ENCODE measurements around the gene ITGA8.

ITGA8 gene

DNA sequence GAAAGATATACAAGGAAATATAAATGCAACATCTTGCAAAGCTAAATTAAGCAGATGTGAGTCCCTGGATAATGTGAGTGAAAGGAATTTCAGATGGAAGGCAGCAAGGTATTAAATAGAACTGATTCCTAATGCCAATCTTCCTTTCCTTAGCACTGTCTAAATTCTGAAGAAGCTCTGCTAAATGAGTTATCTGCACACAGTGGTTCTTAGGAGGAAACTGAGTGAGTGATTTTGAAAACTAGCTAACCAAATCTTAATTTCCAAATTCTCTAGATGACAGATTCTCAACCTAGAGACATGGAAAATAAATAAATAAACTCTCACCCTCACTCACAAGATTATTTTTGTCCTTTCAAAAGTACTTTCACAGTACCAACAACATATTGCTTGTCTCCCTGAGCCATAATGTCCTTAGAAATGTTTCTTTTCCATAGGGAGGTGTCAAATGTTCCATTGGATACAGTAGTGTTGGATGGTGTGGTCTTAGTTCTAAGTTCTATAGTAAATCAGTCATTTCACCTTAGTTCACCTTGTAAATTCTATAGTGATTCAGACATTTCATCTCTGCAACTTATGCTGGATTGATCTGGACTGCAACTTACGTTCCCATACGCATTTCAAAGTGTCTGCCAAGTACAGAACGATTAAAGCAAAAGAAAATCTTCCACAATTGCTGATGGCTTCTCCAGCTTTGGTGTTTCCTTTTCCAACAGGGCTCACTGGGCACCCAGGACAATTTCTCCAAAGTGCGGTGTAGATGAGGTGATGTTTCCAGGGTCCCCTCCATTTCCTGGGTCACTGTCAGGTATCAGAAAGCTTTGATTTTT, 203.3 kb downstream of the ITGA8 start:
- Histone ChIP-seq H3K36me3 (no peaks in the 10 kb centered on the region), H3K4me3 (ENCODE audit: low read depth in 1 of 2, low read length in 1 of 2) (no peak overlapping the region)
- no peak for TF ChIP-seq CTCF (IDR thresholded peaks at IDR 0.05)

DNA sequence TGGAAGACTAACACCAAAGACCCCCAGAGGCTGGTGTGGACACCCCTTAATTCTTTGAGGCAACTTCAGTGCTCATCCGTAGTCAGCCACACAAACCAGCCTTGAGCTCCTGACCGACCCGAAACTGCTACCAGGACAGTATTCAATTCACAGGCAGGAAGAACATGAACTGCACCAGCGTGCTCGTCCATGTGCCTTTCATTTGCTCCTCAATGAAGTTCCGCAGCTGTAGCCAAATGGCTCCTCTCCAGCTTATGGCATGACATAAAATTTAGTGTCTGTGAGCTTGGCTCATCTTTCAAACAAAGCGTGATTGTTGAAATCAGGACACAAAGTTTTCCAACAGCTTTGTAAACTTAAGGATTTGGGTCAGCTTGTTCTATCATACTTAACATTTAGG, 204.5 kb downstream of the ITGA8 start:
- no peaks in the 10 kb centered on the region for H3K9me3 ChIP-seq
- no peak for TF ChIP-seq CTCF (IDR thresholded peaks at IDR 0.05)
- no peak overlapping the region for H3K4me3 ChIP-seq (ENCODE audit: low read depth in 1 of 2, low read length in 1 of 2)
- H3K27me3 ChIP-seq: no peaks in the 10 kb centered on the region
- H3K4me1 ChIP-seq (ENCODE audit: control insufficient read depth in 1 of 2, insufficient read depth in 1 of 2, low read depth in 1 of 2, low read length in 1 of 2): no peaks in the 10 kb centered on the region
- H3K27ac ChIP-seq: no peak overlapping the region
- H3K36me3 ChIP-seq: no peaks in the 10 kb centered on the region

More for the DNA sequence above, 203.3 kb downstream of the ITGA8 start:
- no peak overlapping the region for H3K27ac ChIP-seq
- no peaks in the 10 kb centered on the region for H3K27me3 ChIP-seq
- no peaks in the 10 kb centered on the region for H3K4me1 ChIP-seq (ENCODE audit: control insufficient read depth in 1 of 2, insufficient read depth in 1 of 2, low read depth in 1 of 2, low read length in 1 of 2)
- no peaks in the 10 kb centered on the region for H3K9me3 ChIP-seq

DNA sequence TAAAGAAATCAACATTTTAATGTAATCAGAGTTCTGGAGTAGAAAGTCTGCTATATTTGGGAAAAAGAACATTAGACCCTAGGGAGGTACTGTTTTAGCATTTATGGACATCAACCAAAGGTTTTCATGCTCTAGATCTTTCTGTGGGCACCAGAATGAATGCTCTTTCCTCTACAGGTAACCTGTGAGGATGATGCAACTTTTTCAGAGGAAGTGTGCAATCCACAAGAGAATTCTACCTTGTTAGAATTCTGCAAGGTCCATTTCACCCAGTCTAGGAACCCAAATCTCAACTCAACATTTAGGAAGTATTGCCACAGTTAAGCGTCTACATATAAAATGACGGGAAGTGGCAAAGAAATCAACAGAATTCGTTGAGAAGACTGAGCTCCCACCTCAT, 208.8 kb downstream of the ITGA8 start:
- H3K4me1 ChIP-seq (ENCODE audit: control insufficient read depth in 1 of 2, insufficient read depth in 1 of 2, low read depth in 1 of 2, low read length in 1 of 2): no peaks in the 10 kb centered on the region
- no peak for TF ChIP-seq CTCF (IDR thresholded peaks at IDR 0.05)
- no peak overlapping the region for H3K27ac ChIP-seq
- H3K4me3 ChIP-seq (ENCODE audit: low read depth in 1 of 2, low read length in 1 of 2): no peak overlapping the region
- no peaks in the 10 kb centered on the region for H3K27me3 ChIP-seq
- H3K36me3 ChIP-seq: no peaks in the 10 kb centered on the region
- no peaks in the 10 kb centered on the region for H3K9me3 ChIP-seq

GRCh38 chr10:15505329-15505728, 214.4 kb downstream of the ITGA8 start:
- no peak for TF ChIP-seq CTCF (IDR thresholded peaks at IDR 0.05)
- no peaks in the 10 kb centered on the region for H3K4me1 ChIP-seq (ENCODE audit: control insufficient read depth in 1 of 2, insufficient read depth in 1 of 2, low read depth in 1 of 2, low read length in 1 of 2)

GRCh38 chr10:15504101-15504840, 215.5 kb downstream of the ITGA8 start:
- Histone ChIP-seq H3K4me3 (ENCODE audit: low read depth in 1 of 2, low read length in 1 of 2) (no peak overlapping the region), H3K36me3 (no peaks in the 10 kb centered on the region), H3K4me1 (ENCODE audit: control insufficient read depth in 1 of 2, insufficient read depth in 1 of 2, low read depth in 1 of 2, low read length in 1 of 2) (no peaks in the 10 kb centered on the region), H3K9me3 (no peaks in the 10 kb centered on the region), H3K27me3 (peaks cover 20% of the 10 kb centered on the region), H3K27ac (no peak overlapping the region)
- TF ChIP-seq CTCF (IDR thresholded peaks at IDR 0.05): no peak

More at GRCh38 chr10:15505329-15505728, 214.4 kb downstream of the ITGA8 start:
- Histone ChIP-seq H3K4me3 (ENCODE audit: low read depth in 1 of 2, low read length in 1 of 2) (no peak overlapping the region), H3K27ac (no peak overlapping the region), H3K36me3 (no peaks in the 10 kb centered on the region), H3K27me3 (peaks cover 20% of the 10 kb centered on the region), H3K9me3 (no peaks in the 10 kb centered on the region)

All from neutrophil (primary cell).